ENCODE data around the gene ARL4C.

ARL4C gene, protein sequence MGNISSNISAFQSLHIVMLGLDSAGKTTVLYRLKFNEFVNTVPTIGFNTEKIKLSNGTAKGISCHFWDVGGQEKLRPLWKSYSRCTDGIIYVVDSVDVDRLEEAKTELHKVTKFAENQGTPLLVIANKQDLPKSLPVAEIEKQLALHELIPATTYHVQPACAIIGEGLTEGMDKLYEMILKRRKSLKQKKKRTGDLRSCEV

DNA sequence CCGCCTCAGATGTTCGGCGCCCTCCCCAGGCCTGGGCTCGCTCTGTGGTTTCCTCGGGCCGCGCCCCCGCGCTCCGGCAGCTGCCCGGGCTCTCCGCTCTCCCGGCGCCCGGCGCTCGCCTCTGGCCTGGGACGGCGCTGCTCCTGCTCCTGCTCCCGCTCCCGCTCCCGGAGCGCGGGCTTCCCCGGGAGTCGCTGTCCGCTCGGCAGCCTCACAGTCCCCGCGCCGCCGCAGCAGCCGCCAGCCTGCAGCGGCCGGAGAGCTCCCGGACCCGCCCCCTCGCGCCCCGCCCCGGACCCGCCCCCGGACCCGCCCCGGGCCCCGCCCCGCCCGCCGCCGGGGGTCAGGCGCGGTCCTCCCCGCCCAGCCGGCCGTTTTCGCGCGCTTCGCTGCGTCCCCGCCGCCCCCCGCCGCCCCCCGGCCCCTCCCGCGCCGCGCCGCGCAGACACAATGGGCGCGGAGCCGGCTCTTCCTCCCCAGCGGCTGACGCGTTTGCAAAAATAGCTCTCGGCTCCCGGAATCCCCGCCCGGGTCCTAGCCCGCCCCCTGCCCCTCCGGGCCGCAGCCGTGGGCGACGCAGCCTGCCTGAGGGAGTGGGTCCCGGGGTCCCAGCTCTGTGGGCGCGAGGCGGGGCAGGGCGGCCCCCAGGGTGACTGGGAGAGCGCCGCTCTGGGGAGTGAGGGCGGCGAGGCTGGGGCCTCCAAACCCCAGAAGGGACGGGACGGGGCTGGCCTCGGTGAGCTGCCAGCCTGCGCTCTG is at the start of gene ARL4C:
Gene ARL4C, minus strand, starts transcription at position 247 of the 759 bp plus-strand sequence. CDS start 495 bp downstream, outside the sequence.
- peak within 1 kb of the TSS; percentile 63 for H3K4me3 ChIP-seq (ENCODE audit: low read depth, low read length)
- TF ChIP-seq, protein P1, sequence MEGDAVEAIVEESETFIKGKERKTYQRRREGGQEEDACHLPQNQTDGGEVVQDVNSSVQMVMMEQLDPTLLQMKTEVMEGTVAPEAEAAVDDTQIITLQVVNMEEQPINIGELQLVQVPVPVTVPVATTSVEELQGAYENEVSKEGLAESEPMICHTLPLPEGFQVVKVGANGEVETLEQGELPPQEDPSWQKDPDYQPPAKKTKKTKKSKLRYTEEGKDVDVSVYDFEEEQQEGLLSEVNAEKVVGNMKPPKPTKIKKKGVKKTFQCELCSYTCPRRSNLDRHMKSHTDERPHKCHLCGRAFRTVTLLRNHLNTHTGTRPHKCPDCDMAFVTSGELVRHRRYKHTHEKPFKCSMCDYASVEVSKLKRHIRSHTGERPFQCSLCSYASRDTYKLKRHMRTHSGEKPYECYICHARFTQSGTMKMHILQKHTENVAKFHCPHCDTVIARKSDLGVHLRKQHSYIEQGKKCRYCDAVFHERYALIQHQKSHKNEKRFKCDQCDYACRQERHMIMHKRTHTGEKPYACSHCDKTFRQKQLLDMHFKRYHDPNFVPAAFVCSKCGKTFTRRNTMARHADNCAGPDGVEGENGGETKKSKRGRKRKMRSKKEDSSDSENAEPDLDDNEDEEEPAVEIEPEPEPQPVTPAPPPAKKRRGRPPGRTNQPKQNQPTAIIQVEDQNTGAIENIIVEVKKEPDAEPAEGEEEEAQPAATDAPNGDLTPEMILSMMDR (IDR thresholded peaks at IDR 0.05; ENCODE audit: borderline replicate concordance, insufficient read depth, low read depth, low read length) = 0 out of 2 replicates have a peak, but pooled peaks have one; percentile 0

DNA sequence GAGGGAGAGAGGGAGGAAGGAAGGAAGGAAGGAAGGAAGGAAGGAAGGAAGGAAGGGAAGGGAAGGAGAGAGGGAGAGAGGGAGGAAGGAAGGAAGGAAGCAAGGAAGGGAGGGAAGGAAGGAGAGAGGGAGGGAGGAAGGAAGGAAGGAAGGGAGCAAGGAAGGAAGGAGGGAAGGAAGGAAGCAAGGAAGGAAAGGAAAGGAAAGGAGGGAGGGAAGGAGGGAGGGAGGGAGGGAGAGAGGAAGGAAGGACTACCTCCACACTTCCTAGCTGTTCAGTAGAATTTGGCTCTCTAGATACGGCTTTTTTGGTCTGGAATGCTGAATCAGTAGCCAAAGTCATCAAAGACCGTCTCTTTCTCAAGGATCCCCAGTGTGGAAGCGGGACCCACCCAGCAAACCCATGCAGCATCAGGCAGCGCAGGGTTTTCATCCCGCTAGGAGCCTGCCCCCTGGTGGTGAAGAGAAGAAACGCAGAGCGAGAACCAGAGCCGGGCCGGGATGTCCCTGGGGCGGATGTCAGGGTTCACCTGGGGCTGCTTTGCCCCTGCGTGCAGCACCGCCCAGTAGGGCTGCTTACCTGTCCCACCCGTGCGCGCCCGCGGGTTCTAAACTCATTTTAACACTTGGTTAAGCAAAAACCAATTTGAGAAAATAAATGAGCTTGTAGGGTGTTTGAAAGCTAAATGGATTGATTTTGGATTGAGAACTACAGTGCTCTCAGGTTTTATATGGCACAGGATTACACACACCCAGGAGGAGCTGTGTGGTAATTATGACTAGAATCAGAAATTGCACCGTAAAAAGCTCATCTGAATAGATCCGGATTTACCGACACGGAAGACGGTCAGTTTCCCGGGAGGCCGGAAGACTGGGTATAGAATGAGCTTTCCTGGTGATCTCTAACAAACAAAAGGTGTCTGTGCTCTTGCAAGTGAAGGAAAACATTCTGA is 48.1 kb upstream of the ARL4C start:
- no peak overlapping the region for H3K4me3 ChIP-seq (ENCODE audit: low read depth, low read length)
- TF ChIP-seq, protein P1 (IDR thresholded peaks at IDR 0.05; ENCODE audit: borderline replicate concordance, insufficient read depth, low read depth, low read length) = peak; percentile 91

DNA sequence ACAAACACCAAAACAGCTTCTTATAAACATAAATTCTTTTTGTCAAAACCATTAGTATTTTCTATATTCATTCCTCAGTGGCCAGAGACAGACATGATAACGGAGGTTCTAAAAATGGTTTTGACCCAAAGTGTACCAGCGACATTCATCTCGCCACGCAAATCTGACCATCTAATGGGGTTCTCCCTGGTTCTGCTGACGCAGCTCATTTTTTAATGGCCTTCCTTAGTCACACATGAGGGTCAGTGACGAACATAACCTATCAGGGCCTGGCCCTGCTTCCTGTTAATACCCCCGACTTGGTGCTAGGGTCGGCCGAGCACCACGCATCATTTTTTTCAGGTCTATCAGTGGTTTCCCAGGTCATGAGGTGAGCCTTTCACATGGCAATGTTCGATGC is 45.9 kb upstream of the ARL4C start:
- no peak overlapping the region for H3K4me3 ChIP-seq (ENCODE audit: low read depth, low read length)
- TF ChIP-seq, protein P1 (IDR thresholded peaks at IDR 0.05; ENCODE audit: borderline replicate concordance, insufficient read depth, low read depth, low read length) = no peak

DNA sequence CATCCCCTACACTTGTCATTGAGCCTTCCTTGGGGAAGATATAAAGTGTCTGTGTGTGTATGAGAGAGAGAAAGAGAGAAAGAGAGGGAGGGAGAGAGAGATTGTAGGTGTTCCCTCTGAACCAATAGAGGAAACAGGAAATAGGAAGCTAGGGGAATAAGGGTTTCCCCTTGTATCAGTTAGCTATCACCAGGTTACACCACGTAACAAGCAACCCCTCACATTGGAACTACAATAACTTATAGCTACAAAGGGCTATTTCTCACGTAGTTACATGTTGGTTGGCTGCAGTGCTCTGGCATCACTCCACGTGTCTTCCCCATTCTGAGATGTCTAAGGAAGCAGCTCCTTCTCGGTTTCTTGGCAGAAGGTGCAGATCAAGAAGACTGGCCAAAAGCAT is 41.0 kb upstream of the ARL4C start:
- TF ChIP-seq, protein P1 (IDR thresholded peaks at IDR 0.05; ENCODE audit: borderline replicate concordance, insufficient read depth, low read depth, low read length) = no peak
- no peak overlapping the region for H3K4me3 ChIP-seq (ENCODE audit: low read depth, low read length)

DNA sequence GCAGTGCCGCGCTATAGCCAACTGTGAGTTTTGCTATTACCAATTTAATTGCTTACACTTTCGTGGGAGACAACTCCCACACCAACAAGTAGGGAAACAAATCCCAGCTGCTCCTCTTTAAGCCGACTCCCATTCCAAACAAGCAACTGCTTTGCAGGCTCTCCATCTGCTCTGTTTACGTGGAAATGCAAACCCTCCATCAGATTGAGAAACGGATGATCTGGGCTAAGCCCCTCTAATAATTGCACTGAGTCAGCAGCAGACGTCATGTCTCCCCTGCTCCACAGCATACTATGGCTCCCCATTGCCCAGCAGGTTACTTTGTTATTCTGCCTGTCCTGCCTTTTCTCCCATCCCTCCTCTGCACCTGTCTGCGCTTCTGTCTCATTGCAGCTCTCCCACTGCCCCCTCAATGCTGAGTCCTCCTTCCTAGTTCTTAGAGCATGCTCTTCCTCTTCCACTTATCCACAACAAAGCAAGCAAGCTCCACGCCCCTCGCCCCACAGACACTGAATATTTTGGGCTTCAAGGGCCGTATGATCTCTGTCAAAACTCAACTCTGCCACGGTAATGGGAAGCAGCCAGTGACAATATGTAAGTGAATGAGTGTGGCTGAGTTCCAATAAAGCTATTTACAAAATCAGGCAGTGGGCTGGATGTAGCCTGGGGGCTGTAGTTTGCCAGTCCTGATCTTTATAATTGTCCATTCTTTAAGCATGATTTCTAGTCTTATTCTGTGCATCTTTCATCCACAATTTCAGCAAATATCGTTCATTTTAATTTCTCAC is 39.5 kb upstream of the ARL4C start:
- H3K4me3 ChIP-seq (ENCODE audit: low read depth, low read length) = no peak overlapping the region
- TF ChIP-seq, protein P1 (IDR thresholded peaks at IDR 0.05; ENCODE audit: borderline replicate concordance, insufficient read depth, low read depth, low read length) = no peak

DNA sequence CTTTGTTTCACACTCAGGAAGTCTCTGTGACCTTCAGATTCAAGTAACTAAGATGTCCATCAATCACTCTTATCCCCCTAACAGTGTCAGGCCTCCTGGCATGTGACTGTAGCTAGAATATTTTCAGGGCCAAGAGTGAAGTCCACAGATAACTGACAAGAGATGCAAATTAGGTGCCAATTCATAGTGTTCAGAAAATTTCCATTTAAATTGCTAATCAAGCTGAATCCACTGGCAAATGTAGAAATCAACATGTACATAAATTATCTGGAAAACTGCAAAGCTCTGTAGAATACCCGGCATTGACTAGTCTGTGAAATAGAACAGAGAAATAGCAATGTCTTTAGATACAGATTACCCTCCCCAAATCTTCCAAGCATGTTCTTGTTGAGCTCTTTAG is 38.6 kb upstream of the ARL4C start:
- TF ChIP-seq, protein P1 (IDR thresholded peaks at IDR 0.05; ENCODE audit: borderline replicate concordance, insufficient read depth, low read depth, low read length) = no peak
- H3K4me3 ChIP-seq (ENCODE audit: low read depth, low read length) = no peak overlapping the region

All from GM12875 (cell line).